ENCODE measurements around the gene SLC8A2. TPM values are rescaled to one million over a fixed set of nuclear protein-coding genes. Genes with fewer than 3 reads are reported as not detected.

Gene SLC8A2
- total RNA-seq, 1 experiment from 2014 or later: 0.10 TPM

GRCh38 chr19:47419789-47420188, 51.9 kb downstream of the SLC8A2 start:
- intact Hi-C loops (cut with micrococcal nuclease; ENCODE audit: unreplicated experiment) (no loop called here), in situ Hi-C loops (cut with HindIII; ENCODE audit: low pct_unique_long_range_greater_than_20kb, low sequenced_read_pairs) (no loop called here)
- ATAC-seq (no peak), DNase-seq (ENCODE audit: low read depth, low spot score) (no peak)
- ChIA-PET CTCF (interaction anchor here (0.7 kb wide), 1 partner anchor 27 kb away, joined by 5 read pairs; no protein-coding TSS in a partner anchor), POLR2A (interaction anchor here (0.6 kb wide), 1 partner anchor 96 kb away, joined by 5 read pairs; no protein-coding TSS in a partner anchor)
- Histone ChIP-seq H3K36me3 (ENCODE audit: control insufficient read depth, insufficient read depth, low read length) (no peaks in the 10 kb centered on the region), H3K9me3 (ENCODE audit: control insufficient read depth, insufficient read depth, low read depth, low read length) (no peaks in the 10 kb centered on the region), H3K27me3 (ENCODE audit: control insufficient read depth, insufficient read depth, low read length) (peaks cover 8% of the 10 kb centered on the region; the same call in 1 of the 2 replicates), H3K4me1 (ENCODE audit: control insufficient read depth, insufficient read depth, low read length) (peaks cover 4% of the 10 kb centered on the region), H3K27ac (ENCODE audit: low read length) (no peak overlapping the region), H3K4me3 (ENCODE audit: low read depth in 2 of 2, low read length in 2 of 2) (no peak overlapping the region)
- BruUV-seq (replicated peaks): no TSS peak
- TF ChIP-seq POLR2AphosphoS5 (IDR thresholded peaks at IDR 0.05; ENCODE audit: low read depth, low read length): no peak
- TF ChIP-seq SIN3A (IDR thresholded peaks at IDR 0.05; ENCODE audit: borderline replicate concordance, insufficient read depth, low read depth, low read length): no peak
- no peak for TF ChIP-seq TCF7L2 (IDR thresholded peaks at IDR 0.05; ENCODE audit: low read depth, low read length)

DNA sequence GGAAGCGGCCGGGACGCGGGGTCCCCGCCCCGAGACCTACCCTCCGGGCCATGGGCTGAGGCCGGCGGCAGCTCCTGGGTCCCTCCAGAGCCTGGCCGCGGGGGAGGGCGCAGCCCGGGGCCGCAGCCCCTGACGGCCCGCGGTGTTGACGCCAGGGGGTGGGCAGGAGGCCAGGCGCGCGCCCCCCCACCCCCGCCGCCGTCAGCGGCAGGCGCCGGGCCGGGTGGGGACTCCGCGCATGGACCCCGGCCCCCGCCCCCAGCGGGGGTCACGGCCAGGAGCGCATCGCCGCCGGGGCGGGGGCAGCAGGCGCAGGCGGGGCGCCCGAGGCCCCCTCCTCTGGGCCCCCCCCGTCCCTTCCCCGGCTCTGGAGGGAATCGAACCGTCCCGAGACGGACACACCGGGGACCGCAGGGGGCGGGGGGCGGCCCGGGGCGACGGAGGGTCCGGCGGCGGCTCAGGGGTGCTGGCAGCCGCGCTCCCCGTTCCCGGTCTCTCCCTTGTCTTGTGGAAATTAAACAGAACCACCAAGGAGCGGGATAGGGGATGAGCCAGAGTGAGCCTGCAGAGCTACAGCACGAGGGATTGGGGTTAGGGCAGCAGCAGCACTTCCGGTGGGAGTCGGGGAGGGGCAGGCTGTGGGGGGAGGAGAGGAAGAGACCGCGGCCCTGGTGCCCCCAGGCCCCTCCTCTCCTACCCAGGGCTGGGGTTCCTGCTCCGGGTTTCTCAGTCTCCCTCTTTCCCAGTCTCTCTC, 52.5 kb downstream of the SLC8A2 start, which contains the start of gene MEIS3:
Gene MEIS3, minus strand, starts transcription at position 498 of the 754 bp plus-strand sequence. Its CDS starts 446 bp downstream, at position 52.
- peak within 1 kb of the TSS; percentile 37 to 39 for H3K4me3 ChIP-seq (ENCODE audit: low read depth in 2 of 2, low read length in 2 of 2)
- H3K27ac ChIP-seq (ENCODE audit: low read length): no peak within 1 kb of the TSS
- peaks cover 4% of the 10 kb centered on the region for H3K4me1 ChIP-seq (ENCODE audit: control insufficient read depth, insufficient read depth, low read length)
- CTCF ChIA-PET: interaction anchor here (0.7 kb wide), 1 partner anchor 28 kb away, joined by 5 read pairs; no protein-coding TSS in a partner anchor
- POLR2A ChIA-PET: interaction anchor here (0.6 kb wide), 1 partner anchor 96 kb away, joined by 5 read pairs; no protein-coding TSS in a partner anchor
- ATAC-seq (peak; percentile 28; the same call in 1 of the 2 replicates), DNase-seq (ENCODE audit: low read depth, low spot score) (no peak)
- BruUV-seq (replicated peaks): no TSS peak
- in situ Hi-C loops (cut with HindIII; ENCODE audit: low pct_unique_long_range_greater_than_20kb, low sequenced_read_pairs): no loop called here
- intact Hi-C loops (cut with micrococcal nuclease; ENCODE audit: unreplicated experiment): no loop called here
- H3K27me3 ChIP-seq (ENCODE audit: control insufficient read depth, insufficient read depth, low read length): peaks cover 8% of the 10 kb centered on the region; the same call in 1 of the 2 replicates
- no peak for TF ChIP-seq TCF7L2 (IDR thresholded peaks at IDR 0.05; ENCODE audit: low read depth, low read length)
- TF ChIP-seq, protein P1, sequence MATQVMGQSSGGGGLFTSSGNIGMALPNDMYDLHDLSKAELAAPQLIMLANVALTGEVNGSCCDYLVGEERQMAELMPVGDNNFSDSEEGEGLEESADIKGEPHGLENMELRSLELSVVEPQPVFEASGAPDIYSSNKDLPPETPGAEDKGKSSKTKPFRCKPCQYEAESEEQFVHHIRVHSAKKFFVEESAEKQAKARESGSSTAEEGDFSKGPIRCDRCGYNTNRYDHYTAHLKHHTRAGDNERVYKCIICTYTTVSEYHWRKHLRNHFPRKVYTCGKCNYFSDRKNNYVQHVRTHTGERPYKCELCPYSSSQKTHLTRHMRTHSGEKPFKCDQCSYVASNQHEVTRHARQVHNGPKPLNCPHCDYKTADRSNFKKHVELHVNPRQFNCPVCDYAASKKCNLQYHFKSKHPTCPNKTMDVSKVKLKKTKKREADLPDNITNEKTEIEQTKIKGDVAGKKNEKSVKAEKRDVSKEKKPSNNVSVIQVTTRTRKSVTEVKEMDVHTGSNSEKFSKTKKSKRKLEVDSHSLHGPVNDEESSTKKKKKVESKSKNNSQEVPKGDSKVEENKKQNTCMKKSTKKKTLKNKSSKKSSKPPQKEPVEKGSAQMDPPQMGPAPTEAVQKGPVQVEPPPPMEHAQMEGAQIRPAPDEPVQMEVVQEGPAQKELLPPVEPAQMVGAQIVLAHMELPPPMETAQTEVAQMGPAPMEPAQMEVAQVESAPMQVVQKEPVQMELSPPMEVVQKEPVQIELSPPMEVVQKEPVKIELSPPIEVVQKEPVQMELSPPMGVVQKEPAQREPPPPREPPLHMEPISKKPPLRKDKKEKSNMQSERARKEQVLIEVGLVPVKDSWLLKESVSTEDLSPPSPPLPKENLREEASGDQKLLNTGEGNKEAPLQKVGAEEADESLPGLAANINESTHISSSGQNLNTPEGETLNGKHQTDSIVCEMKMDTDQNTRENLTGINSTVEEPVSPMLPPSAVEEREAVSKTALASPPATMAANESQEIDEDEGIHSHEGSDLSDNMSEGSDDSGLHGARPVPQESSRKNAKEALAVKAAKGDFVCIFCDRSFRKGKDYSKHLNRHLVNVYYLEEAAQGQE (IDR thresholded peaks at IDR 0.05; ENCODE audit: insufficient read depth in 1 of 2, low read depth in 2 of 2, low read length in 1 of 2): no peak
- TF ChIP-seq SIN3A (IDR thresholded peaks at IDR 0.05; ENCODE audit: borderline replicate concordance, insufficient read depth, low read depth, low read length): no peak
- no peak for TF ChIP-seq CTCF (IDR thresholded peaks at IDR 0.05)
- no peak for TF ChIP-seq POLR2AphosphoS5 (IDR thresholded peaks at IDR 0.05; ENCODE audit: low read depth, low read length)
- no peaks in the 10 kb centered on the region for H3K36me3 ChIP-seq (ENCODE audit: control insufficient read depth, insufficient read depth, low read length)
- no peaks in the 10 kb centered on the region for H3K9me3 ChIP-seq (ENCODE audit: control insufficient read depth, insufficient read depth, low read depth, low read length)

All from Panc1 (cell line).